ENCODE results near the gene RPN2.

DNA sequence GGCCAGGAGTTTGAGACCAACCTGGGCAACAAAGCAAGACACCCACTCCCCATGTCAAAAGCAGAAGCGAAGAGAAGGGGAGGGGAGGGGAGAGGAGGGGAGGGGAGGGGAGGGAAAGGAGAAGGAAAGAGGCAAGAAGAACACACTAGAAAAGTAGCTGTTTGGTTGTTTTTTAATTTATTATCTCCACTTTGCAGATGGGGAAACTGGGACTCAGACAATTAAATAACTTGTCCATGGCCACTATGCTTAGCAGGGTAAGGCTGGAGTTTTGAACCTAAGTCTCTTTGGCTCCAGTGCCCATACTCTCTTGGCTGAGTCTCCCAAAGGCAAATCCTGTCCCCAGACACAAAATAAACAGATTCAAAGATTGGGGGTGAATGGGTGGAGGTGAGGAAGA lies 94.9 kb downstream of the RPN2 start:
- TF ChIP-seq CTCF (IDR thresholded peaks at IDR 0.05), result no peak
- no peak for TF ChIP-seq POLR2A (IDR thresholded peaks at IDR 0.05)
